NB4 (cell line): Measurements from ENCODE around the gene STN1.
A peak's percentile ranks its signal among the peaks of the same experiment; 100 is the strongest.

Experiments
- DNase-seq: peaks from one replicate; pipeline ENCODE4 v3.0.0; 2010; ENCODE audit warnings: low read depth
- H3K4me3 ChIP-seq: one replicate; pipeline ENCODE4 v1.5.1; 2011; ENCODE audit warnings: mild to moderate bottlenecking, low read depth, low read length, moderate library complexity
- CTCF ChIP-seq: IDR thresholded peaks from one replicate; pipeline ENCODE4 v1.5.1; 2012; ENCODE audit warnings: low read depth, low read length
- MAX ChIP-seq: IDR thresholded peaks from 2 replicates; pipeline ENCODE4 v1.6.1; 2011; ENCODE audit warnings: low read depth, low read length
- MYC ChIP-seq: IDR thresholded peaks from 2 replicates; pipeline ENCODE4 v1.6.1; 2011; ENCODE audit warnings: low read depth, low read length
- POLR2A ChIP-seq: IDR thresholded peaks from 2 replicates; pipeline ENCODE4 v1.6.1; 2011; ENCODE audit warnings: mild to moderate bottlenecking; ENCODE audit not compliant: insufficient read length; ENCODE audit errors: extremely low read depth

The STN1 gene

GRCh38 chr10:103859161-103860086 is 58.6 kb downstream of the STN1 start:
- DNase-seq: peak; percentile 83
- no peak overlapping the region for H3K4me3 ChIP-seq
- TF ChIP-seq CTCF (peak; percentile 60), POLR2A (no peak), MYC (peak; percentile 33; the same call in 1 of the 2 replicates), MAX (peak; percentile 20; the same call in 1 of the 2 replicates)

GRCh38 chr10:103858360-103858759 is 59.6 kb downstream of the STN1 start:
- DNase-seq: no peak
- no peak overlapping the region for H3K4me3 ChIP-seq
- TF ChIP-seq MYC: no peak
- TF ChIP-seq MAX: no peak
- TF ChIP-seq CTCF: no peak
- TF ChIP-seq POLR2A: no peak

- DNase-seq: no peak
- TF ChIP-seq POLR2A (no peak), CTCF (no peak), MAX (no peak), MYC (no peak)
- no peak overlapping the region for H3K4me3 ChIP-seq
Observed at GRCh38 chr10:103856797-103857170, 61.2 kb downstream of the STN1 start.

- no peak overlapping the region for H3K4me3 ChIP-seq
Observed at GRCh38 chr10:103855852-103856796, 61.9 kb downstream of the STN1 start.

GRCh38 chr10:103855424-103855823 is 62.6 kb downstream of the STN1 start, which contains the start of gene SH3PXD2A:
SH3PXD2A (minus strand) TSS chr10:103855576; CDS start chr10:103855266, 310 bp downstream.
- peak within 1 kb of the TSS; percentile 50 for H3K4me3 ChIP-seq

More at GRCh38 chr10:103855852-103856796, 61.9 kb downstream of the STN1 start:
- peak; percentile 38 for DNase-seq
- no peak for TF ChIP-seq MAX

More at GRCh38 chr10:103855424-103855823, 62.6 kb downstream of the STN1 start, which contains the start of gene SH3PXD2A:
- peak; percentile 59 for DNase-seq
- no peak for TF ChIP-seq POLR2A
- TF ChIP-seq MYC: no peak
- TF ChIP-seq CTCF: no peak
- no peak for TF ChIP-seq MAX
